HepG2 (cell line): ENCODE measurements around the gene MBD3. TPM values are rescaled to one million over a fixed set of nuclear protein-coding genes. Genes with fewer than 3 reads are reported as not detected.

Experiments
- CEBPZ ChIP-seq: IDR thresholded peaks from 2 replicates; pipeline ENCODE4 v1.6.1; 2012; ENCODE audit warnings: low read length, improper control_type of control experiment
- ZBTB40 ChIP-seq, 2 experiments: fragments of 450-650 bp in 1 of 2; sonication (generic) in 1 of 2; formaldehyde crosslinking in 1 of 2; IDR thresholded peaks; 2 replicates each; pipeline versions ENCODE4 v1.6.1 to v1.8.0; 2016 to 2022; ENCODE audit warnings: antibody characterized with exemption in 1 of 2, mild to moderate bottlenecking in 1 of 2, missing genetic modification reagents in 1 of 2
- polyA plus RNA-seq, 8 experiments: library from polyadenylated mRNA; depleted of rRNA in 3 of 8; stranded (reverse) in 7 of 8; unstranded in 1 of 8; fragments of >200 nt; fragmentation: Illumina TruSeq in 4 of 8; extraction: Trizol in 4 of 8; gene quantifications; 2 replicates each; pipeline versions ENCODE4 v1.2.1 to v1.2.3, GENCODE V29; 2011 to 2016; ENCODE audit warnings: low read depth in 4 of 8, missing spikeins in 1 of 8, mixed read lengths in 1 of 8; ENCODE audit not compliant: insufficient read depth in 1 of 8
- total RNA-seq, 5 experiments: library from RNA; depleted of rRNA; stranded (reverse); fragments of >200 nt; fragmentation: Illumina TruSeq; extraction: Trizol; gene quantifications; 2 replicates each; pipeline ENCODE4 v1.2.3, GENCODE V29; 2016; ENCODE audit warnings: low read depth in 1 of 5

Gene MBD3
- total and polyA plus RNA-seq, 2 of the 13 experiments (the other 11 are each of a cell fraction or from before 2014, with no cell fraction given) = 21.2 to 76.9 TPM

GRCh38 chr19:1634938-1635243, 42.2 kb upstream of the MBD3 start (continued):
- TF ChIP-seq ZBTB40 (IDR thresholded peaks at IDR 0.05) = no peak
- TF ChIP-seq ZBTB40 (CRISPR knock-in tag; IDR thresholded peaks at IDR 0.05) = peak; percentile 12; the same call in 1 of the 2 replicates
- no peak for TF ChIP-seq CEBPZ
